GM19463 (cell line): ENCODE measurements around the gene TEC.
"Not testable (repeated sequence)": the region's sequence is repeated elsewhere in the genome, so short reads cannot be mapped to it uniquely, and the experiment has no call there.

ENCODE experiments used
- ATAC-seq: cut with Tn5 transposase; IDR thresholded peaks from one replicate; pipeline ENCODE4 v1.9.1; 2021; ENCODE audit warnings: mild to moderate bottlenecking, moderate library complexity; ENCODE audit not compliant: unreplicated experiment

The TEC gene

GRCh38 chr4:48197643-48198237 lies 71.9 kb downstream of the TEC start:
- ATAC-seq: no peak

DNA sequence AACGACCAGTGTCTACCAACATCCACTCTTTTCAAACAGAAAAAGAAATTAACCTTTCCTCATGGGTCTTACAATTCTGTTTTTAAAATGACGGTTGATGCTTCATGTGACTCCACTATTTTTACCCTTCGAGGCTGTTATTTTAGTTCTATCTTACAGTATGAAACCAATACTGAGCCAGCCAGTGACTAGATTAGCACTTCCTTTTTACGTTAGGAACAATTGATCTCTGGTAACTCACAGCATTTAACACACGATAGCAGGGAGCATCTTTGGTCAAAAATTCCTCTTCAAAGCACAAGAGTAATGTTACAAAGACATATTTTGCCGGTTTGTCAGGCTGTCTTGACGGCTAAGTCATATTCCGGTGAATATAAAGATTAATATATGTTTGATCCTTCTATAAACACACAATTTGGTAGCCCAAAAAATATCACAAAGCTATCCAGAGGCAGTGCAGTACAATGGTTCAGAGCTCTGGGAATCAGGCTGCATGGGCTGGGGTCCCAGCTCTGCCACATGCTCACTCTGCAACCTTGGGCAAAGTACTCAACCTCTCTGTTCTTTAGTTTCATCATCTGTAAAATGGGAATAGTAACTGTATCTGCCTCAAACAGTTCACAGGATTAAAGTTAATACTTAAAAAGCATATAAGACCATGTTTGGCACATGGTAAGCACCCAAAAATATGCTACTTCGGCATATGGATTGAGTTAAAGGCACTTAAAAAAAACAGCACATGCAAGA lies 72.7 kb downstream of the TEC start:
- peak; percentile 59 for ATAC-seq

DNA sequence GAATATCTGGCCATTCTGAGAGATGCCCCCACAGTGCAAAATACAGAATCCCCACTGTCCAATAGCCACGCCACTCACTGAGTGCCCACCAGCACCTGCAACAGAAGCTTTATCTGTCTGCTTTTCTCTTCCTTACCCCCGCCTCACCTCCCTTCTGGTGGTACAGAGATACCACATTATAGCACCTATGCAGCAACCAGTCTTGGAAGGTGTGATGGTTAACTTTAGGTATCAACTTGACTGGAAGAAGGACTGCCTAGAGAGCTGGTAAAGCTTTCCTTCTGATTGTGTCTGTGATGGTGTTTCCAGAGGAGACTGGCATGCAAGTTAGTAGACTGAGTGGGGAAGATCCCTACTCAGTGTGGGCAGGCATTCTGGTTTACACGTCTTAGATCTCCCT lies 73.8 kb downstream of the TEC start:
- peak; percentile 29 for ATAC-seq

DNA sequence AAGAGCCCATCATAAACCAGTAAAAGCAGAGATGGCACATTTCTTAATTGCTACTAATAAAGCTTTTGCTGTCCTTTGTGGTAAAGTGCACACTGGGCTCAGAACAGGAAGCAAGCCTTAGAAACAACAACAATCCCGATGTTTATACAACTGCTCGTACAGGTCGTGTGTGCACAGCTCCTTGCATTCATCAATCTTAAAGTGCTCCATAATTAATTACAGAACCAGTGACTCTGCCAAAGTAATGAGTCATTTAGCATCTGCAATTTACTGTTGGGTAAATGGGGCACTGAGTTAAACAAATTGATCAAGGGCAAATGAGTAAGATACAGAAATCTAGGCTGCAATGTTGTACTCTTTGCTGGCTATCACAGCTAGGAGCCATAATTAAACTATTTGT lies 74.3 kb downstream of the TEC start:
- ATAC-seq: no peak

GRCh38 chr4:48194971-48195370 lies 74.7 kb downstream of the TEC start:
- ATAC-seq: no peak

DNA sequence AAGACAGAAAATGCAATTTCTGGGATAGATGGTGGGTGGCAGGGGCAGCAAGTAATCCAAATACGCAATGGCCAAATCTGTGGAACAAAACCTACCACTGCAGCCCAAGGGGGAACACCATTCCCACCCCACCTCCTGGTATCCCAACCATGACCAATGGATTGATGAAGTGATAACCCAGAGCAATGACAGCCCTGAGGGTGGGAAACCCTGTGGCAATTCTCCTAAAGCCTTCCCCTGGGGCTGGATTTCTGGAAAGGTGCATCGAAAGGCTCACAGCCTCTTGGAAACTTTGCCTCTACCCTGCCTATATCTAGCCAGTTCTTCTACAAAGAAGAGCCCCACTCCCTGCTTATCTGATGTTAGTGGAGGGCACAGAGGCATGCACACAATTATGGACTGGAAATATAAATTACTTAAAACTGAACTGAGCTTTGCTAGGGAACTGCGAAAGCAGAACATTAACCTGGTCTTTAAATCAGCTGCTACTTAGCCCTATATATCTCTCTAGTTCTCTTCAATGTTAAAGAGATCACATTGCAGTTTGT lies 75.6 kb downstream of the TEC start:
- ATAC-seq: no peak

GRCh38 chr4:48193096-48193836 lies 76.4 kb downstream of the TEC start:
- ATAC-seq: no peak

GRCh38 chr4:48191758-48192157 lies 77.9 kb downstream of the TEC start:
- ATAC-seq: no peak

DNA sequence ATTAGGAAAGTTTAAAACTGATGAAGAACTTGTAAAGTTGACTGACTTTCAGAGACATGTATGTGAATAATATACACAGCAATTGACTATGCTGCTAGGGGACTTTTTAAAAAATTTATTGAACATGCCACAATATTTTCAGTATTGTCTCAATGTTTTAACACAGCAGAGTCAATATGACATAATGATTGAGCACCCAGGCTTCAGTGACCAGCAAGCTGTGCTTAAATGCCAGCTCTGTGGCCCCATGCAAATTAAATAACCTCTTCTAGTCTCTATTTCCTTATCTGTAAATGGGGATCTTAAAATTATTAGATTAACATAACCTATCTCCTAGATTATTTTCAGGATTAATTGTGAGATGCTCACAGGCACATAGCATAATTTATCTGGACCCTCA lies 78.8 kb downstream of the TEC start:
- no peak for ATAC-seq

DNA sequence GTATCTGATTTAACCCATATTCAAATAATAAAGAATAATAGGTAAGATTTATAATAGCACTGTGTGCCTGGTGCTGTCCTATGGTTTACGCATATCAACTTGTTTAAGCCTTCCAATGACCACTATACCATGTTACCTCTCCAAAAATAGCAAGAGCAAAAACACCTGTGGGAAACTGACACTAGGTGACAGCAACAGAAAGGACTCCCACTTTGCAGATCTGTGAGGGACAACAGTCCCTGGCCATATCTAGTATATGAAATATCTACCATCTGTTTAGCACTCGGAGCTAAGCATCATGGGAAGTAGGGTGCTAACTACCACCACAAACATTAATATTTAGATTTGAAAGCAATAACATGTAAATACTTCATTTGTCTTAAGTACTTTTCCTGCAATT lies 79.9 kb downstream of the TEC start:
- no peak for ATAC-seq

DNA sequence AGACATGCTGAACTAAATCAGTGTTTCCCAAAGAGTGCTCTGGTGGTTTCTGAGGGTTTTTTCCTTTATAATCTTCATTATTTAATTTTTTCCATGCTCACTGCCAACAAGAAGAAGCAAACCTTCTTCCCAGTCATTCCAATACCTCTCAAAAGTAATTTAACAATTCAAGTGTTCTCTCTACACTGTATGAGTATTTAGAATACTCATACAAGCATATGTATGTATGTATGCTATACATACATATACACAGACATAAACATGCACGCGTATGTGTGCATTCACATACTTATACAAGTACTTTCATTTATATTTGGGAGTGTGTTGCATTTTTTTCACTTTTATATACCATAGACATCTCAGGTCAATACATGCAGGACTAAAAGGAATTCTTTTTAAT lies 81.2 kb downstream of the TEC start:
- ATAC-seq: no peak

GRCh38 chr4:48187813-48188212 lies 81.8 kb downstream of the TEC start:
- no peak for ATAC-seq

GRCh38 chr4:48187066-48187465 lies 82.6 kb downstream of the TEC start:
- not testable (repeated sequence) for ATAC-seq

GRCh38 chr4:48186394-48186793 lies 83.2 kb downstream of the TEC start:
- not testable (repeated sequence) for ATAC-seq

GRCh38 chr4:48184882-48185281 lies 84.8 kb downstream of the TEC start:
- ATAC-seq: no peak

- ATAC-seq: no peak
These were observed 89.4 kb downstream of the TEC start for GRCh38 chr4:48180234-48180633.

DNA sequence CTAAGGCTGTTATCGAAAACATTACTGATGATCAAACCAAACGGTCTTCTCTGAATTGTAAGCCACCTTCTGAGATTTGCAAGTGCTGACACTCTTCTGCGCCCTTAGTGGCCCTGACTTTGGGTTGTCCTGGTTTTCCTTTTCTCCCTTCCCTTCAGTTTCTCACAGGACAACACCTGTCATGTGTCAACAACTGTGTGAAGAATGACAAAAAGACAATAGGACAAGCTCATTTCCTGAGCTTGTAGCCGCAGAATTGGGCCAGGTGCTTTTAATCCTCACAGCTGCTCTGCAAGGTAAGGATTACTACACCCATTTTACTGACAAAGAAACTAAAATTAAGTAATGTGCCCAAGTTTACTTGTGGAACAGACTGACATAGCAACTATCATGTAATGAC lies 90.7 kb downstream of the TEC start:
- no peak for ATAC-seq

DNA sequence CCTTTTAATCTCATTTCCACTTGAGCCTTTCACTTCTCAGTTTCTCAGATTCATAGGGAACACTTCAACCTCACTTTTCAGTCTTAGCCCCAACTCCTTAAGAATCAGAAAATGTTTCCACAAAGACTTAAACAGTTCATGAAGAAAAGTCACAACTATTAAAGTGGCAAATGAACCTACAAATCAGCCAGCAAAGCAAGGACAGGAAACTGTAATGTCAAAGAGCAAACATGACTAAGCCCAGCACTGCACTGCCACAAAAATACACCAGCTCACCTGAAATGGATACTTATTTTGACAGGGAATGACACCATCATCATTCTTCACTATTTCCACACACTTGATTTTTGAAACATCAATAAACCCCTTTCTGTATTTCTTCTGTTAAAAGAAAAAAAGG lies 93.8 kb downstream of the TEC start:
- no peak for ATAC-seq

DNA sequence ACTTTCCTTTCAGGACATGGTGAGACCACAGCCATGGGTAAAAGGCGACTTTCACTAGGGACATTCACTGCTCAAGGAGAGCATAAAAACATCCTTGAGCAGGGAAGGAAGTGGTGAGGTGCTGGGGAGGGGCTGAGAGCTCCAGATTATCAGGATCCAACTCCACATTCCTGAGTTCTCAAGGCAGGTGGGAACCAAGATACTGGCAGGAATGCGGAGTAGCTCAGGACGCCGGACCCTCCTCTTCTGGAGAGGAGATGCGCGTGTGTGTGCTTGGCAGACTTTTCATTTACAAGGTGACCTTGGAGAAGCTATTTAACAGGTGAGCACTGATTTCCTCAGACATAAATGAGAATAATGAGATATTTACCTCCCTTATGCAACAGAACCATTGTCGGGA lies 94.3 kb downstream of the TEC start:
- ATAC-seq: no peak

DNA sequence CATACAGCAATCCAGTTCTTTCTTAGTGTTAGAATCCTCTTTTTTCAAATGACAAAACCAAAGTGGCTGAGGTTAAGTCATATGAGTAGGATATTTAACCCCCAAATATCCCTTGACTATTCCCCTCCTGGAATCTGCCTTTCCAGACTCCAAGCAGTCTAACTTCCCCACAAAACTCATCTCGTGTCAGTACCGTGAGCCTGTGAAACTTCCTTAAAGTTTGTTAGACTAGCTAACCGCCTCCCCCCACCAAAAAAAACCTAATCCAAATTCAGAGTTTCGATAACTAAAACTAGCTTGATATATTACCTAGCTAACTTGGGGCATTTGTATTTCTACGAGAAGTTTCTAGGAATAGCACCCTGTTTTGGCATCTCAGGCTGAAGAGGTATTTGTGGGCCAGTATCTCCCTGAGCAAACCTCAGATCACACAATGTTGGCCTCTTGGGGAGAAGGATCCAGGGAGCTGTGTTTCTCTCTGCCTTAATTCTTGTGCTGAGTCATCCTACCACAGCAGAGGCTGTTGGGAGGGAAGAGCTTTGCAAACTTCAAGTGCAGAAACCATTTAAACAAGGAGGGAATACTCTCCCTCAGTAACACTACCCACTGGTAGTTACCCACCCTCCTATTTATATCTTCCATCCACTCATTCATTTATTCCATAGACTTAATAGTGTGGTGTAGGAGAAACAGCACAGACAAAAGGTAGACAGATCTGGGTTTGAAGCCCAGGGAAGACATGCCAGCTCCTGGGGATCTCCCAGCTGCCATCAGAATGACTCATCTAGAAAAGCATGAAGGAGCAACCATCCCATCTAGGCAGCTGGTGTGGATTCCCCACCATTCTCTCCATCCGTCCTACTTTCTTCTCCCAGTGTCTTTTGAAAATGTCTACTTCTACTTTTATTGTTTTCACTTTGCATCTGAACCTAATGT lies 96.3 kb downstream of the TEC start:
- ATAC-seq: peak; percentile 76

GRCh38 chr4:48172651-48173050 lies 97.0 kb downstream of the TEC start:
- ATAC-seq: no peak
